LNCaP clone FGC (cell line): ENCODE measurements around the gene MYBL2.

Source experiments
- DNase-seq: peaks from one replicate; pipeline ENCODE4 v3.0.0-alpha.2; 2011; ENCODE audit warnings: low read depth
- H3K4me3 ChIP-seq: 2 replicates; pipeline ENCODE4 v1.5.1; 2011; ENCODE audit warnings: mild to moderate bottlenecking, low read depth, low read length, control low read depth
- TF ChIP-seq, protein P1 (sequence below): IDR thresholded peaks from 2 replicates; pipeline ENCODE4 v1.5.1; 2012; ENCODE audit warnings: mild to moderate bottlenecking; ENCODE audit not compliant: control insufficient read depth, insufficient read depth; ENCODE audit errors: extremely low read depth

Gene MYBL2

GRCh38 chr20:43715511-43715910, 48.6 kb downstream of the MYBL2 start:
- no peak overlapping the region for H3K4me3 ChIP-seq
- DNase-seq, result no peak
- TF ChIP-seq, protein P1, sequence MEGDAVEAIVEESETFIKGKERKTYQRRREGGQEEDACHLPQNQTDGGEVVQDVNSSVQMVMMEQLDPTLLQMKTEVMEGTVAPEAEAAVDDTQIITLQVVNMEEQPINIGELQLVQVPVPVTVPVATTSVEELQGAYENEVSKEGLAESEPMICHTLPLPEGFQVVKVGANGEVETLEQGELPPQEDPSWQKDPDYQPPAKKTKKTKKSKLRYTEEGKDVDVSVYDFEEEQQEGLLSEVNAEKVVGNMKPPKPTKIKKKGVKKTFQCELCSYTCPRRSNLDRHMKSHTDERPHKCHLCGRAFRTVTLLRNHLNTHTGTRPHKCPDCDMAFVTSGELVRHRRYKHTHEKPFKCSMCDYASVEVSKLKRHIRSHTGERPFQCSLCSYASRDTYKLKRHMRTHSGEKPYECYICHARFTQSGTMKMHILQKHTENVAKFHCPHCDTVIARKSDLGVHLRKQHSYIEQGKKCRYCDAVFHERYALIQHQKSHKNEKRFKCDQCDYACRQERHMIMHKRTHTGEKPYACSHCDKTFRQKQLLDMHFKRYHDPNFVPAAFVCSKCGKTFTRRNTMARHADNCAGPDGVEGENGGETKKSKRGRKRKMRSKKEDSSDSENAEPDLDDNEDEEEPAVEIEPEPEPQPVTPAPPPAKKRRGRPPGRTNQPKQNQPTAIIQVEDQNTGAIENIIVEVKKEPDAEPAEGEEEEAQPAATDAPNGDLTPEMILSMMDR, result no peak

GRCh38 chr20:43716123-43716522, 49.2 kb downstream of the MYBL2 start:
- TF ChIP-seq, protein P1, result no peak
- DNase-seq, result no peak
- H3K4me3 ChIP-seq, result no peak overlapping the region

DNA sequence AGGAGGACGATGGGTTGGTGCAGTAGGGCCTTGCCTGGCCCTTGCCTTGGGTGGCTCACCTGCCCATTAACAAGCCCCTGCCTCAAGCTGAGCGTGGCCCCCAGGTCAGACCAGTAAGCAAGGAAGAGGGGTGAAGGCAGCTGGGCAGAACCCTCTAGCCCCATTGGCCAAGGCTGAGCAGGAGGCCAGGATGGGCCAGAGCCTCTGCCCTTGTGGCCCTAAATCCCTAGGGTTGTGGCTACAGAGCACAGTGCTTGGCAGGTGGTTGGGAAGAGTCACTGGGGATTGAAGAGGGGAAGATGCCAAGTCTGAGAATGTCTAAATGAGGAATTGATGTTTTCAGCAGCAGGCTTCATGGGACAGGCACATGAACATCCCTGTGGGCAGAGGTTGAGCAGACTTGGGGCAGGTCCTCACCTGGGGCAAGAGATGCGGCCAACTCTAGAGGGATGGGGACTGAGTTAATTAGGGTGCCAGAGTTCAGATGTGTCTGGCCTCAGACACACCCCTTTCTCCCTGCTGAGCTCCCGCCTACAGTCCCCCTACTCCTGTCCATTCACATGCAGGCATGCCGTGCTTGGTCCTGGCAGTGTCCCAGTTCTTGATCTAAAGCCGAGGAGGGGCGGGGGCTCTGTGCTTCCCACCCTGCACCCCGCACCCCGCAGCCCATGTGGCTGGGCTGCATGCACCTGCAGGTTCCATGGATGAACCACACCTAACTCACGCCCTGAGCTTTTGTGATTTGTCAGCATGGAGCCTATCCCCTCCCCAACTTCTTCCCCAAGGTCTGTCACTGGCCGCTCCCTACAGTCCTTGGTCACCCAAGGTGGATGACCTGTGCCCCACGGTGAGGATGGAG, 50.1 kb downstream of the MYBL2 start:
- DNase-seq, result no peak
- TF ChIP-seq, protein P1, result no peak
- H3K4me3 ChIP-seq, result no peak overlapping the region

DNA sequence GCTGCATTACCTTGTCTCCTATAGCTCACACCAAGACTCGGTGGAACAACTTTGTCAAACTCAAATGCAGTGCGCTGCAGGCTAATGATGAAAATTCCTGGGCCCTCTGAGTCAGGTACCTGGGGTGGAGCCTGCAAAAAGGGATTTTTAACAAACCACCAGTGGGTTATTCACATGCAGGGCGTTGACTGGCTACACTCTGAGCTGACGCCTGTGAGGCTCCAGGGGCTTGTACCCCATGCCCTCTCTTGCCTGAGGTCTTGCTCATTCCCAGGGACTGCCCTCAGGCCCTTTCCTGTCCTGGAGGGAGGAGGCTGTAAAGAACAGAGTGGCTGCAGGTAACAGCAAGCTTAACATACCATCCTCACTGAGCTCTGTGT, 50.7 kb downstream of the MYBL2 start:
- H3K4me3 ChIP-seq, result no peak overlapping the region
- TF ChIP-seq, protein P1, result no peak
- no peak for DNase-seq

DNA sequence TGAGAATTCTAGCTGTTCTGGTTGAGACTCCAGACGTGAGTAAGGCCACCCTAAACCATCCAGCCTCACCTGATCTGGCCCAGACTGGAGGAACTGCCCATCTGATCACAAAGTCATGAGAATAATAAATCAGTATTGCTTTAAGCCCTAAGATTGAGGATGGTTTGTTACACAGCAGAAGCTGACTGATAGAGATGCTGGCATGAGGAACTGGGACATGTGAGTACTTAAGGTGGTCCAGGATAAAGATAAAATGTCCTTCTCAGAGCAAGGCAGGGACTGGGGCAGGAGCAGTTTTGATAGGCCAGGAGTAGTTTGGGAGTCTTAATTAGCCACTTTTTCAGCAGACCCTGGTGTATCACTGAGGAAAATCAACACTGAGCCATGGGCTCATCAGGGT, 53.1 kb downstream of the MYBL2 start:
- DNase-seq, result no peak
- TF ChIP-seq, protein P1, result no peak
- no peak overlapping the region for H3K4me3 ChIP-seq

DNA sequence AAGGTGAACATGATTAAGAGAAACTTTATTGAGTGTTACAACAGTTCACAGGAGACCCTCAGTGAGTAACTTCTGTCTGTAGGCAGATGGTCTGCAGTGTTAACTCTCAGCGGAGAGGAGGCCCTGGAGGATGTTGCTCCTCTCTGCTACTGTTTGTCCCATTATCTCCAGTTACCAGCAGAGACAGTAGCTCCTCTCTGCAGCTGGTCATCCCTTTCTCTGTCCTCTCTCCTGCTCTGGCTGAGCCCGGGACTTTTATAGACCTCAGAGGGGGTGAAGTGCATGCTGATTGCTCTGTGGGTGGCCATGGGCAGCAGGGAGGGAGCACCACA, 54.1 kb downstream of the MYBL2 start:
- DNase-seq, result no peak
- TF ChIP-seq, protein P1, result no peak
- no peak overlapping the region for H3K4me3 ChIP-seq
